Measurements from ENCODE around the gene ZNF485. TPM values are rescaled to one million over a fixed set of nuclear protein-coding genes. Genes with fewer than 3 reads are reported as not detected.

Gene ZNF485
- 3.7 TPM for total RNA-seq

DNA sequence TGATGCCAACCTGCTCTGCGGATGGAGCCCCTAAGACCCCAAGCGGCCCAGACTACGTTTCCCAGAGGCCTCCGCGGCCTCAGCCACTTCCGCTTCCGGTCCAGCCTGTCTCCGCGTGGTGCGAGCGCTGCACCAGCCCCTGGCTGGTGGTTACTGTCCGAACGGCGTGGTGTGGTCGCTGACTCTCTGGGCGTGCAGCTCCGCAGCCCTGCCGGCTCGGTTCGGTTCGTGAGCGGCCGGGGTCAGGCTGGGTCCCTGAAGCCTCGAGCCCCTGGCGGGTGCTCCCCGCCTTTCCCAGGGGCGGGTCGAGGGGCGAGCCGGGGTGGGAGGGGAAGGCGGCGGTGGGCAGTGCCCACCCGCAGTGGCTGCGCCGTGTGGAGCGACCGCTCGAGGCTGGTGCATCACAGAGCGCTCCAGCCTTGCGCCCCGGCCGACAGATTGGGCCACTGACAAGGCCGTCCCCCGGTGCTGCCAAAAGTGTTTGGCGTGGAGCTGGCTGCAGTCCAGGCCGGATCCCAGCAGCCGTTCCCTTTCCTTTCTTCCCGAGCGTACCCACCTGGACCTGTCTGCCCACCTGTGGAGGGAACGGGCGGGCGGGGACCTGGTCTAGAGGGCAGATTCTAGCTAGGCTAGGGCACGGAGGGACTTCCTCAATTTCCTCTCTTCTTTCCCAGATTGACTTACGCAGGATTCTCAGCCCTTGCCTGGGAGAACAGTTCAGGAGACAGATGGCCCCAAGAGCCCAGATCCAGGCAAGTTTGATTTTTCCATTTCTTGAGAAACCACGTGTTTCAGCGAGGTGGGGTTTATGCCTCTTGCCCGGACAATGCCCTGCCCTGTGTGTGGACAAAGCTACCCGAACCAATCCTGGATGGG is at the start of gene ZNF485:
ZNF485 (plus strand) TSS at position 116 of the 876 bp plus-strand sequence; CDS start at position 729, 613 bp downstream.

DNA sequence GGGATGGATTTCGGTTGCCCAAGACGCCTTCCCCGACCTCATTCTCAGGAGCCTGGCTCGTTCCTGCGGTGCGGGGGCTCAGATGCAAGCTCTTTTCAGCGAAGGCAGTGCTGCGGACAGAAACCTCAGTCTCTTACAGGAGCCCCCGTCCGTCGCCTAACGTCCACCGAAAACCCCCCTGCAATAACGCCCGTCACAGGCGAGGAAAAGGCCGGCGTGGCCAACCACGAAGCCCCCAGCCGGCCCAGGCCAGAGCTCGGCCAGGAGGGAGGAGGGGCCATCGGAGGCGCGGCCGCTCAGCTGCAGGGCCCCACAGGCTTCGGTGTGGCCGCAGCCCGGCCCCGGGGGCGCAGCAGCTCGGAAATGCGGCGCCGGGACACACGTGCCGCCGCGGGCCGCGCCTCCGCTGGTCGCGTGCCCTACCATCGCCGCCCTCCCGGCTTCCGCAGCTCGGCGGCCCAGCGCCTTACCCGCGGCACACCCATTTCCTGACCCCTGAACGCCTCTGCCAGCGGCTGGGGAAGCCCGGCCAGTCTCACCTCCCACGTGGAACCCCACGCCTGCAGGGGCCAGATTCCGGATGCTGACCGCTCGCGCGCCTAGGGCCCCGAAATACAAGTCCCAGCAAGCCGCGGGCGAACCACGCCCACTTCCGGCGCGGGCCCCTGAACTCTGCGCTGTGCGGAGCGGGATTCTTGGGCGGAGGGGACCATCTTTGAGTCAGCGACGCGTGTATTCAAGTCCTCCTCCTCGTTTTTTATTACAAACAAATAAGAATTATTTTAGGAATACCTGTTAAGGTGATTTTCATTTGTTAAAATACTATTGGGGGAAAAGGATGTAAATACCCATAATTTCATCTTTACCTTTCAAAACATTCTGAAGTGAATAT is 32.0 kb upstream of the ZNF485 start, which contains the start of gene ZNF239:
ZNF239 (minus strand) TSS at position 616 of the 892 bp plus-strand sequence. CDS start 16,537 bp downstream, outside the sequence.

DNA sequence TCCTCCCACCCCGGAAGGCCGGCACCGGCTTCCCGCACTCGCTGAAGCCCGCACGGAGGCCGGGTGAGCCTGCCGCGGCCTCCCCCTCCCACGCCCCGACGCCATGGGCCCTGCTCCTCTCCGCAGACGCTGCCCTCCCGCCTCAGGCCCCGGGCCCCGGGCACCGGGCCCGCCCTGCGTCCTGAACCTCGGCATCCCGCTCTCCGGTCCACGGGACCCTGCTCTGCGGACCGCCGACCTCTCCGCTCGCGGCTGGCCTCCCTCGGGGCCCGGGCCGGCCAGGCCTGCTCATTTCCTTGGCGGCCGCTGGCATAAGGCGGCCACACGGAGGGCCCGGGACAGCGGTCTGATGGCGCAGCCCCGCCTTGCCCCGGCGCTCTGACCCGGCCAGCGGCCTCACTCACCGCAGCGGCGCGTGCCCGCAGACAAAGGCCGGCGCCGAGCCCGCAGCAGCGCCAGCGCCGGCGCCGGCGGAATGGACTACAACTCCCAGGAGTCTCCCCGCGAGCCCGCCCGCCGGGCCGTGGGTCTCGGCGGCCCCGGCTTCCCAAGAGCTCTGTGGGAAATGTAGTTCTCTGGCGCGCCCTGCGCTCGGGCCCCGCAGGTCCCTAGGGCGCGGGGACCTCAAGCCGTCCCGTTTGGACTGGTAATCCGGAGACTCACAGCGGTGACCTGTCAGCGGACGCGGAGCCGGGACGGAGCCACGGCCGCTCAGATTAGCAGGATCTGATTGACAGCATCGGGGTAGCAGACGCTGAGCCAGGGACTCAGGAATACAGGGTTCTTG is 42.4 kb downstream of the ZNF485 start, which contains the start of gene ZNF32:
ZNF32 (minus strand) TSS at position 484 of the 787 bp plus-strand sequence. CDS start 2,748 bp downstream, outside the sequence.

Other genes starting within 250 kb of the ZNF485 start
- gene FXYD4, start 234.8 kb upstream of the ZNF485 start, total RNA-seq = 1.6 TPM
- 145 TPM for gene HNRNPF, start 197.3 kb upstream of the ZNF485 start, total RNA-seq
- gene ZNF487, start 169.3 kb upstream of the ZNF485 start, total RNA-seq = 11.3 TPM
- gene ZNF239, start 31.8 kb upstream of the ZNF485 start, total RNA-seq = 6.7 TPM
- 33.7 TPM for gene ZNF32, start 42.4 kb downstream of the ZNF485 start, total RNA-seq